PFSK-1 (cell line): ENCODE measurements around the gene CLCN4.

ENCODE experiments used
- FOXP2 ChIP-seq: optimal IDR thresholded peaks from 2 replicates; pipeline ENCODE3; 2011; ENCODE audit warnings: borderline replicate concordance, control low read depth, inconsistent platforms; ENCODE audit not compliant: insufficient read depth; ENCODE audit errors: extremely low read length, extremely low read depth
- POLR2AphosphoS5 ChIP-seq: IDR thresholded peaks from 2 replicates; pipeline ENCODE4 v1.6.1; 2012; ENCODE audit warnings: low read depth, mild to moderate bottlenecking, control low read depth, low read length, moderate library complexity
- REST ChIP-seq, 2 experiments: IDR thresholded peaks; 2 replicates each; pipeline versions ENCODE4 v1.6.1 to v1.8.0; 2011 to 2012; ENCODE audit warnings: low read depth in 2 of 2, low read length in 2 of 2, control low read depth in 1 of 2, inconsistent platforms in 1 of 2, mild to moderate bottlenecking in 1 of 2, moderate library complexity in 1 of 2; ENCODE audit not compliant: insufficient read depth in 1 of 2
- SIN3A ChIP-seq: IDR thresholded peaks from 2 replicates; pipeline ENCODE4 v1.6.1; 2012; ENCODE audit warnings: mild to moderate bottlenecking, low read length, moderate library complexity, borderline replicate concordance; ENCODE audit not compliant: insufficient read depth
- TAF1 ChIP-seq: IDR thresholded peaks from 2 replicates; pipeline ENCODE4 v1.6.1; 2012; ENCODE audit warnings: low read length, control low read depth, borderline replicate concordance; ENCODE audit not compliant: insufficient read depth

CLCN4 gene

GRCh38 chrX:10198254-10198653, 41.5 kb downstream of the CLCN4 start:
- TF ChIP-seq FOXP2 (no peak), REST (IDR thresholded peaks at IDR 0.05; ENCODE audit: insufficient read depth in 1 of 2, low read depth in 2 of 2, low read length in 2 of 2) (no peak), SIN3A (no peak), POLR2AphosphoS5 (no peak)

GRCh38 chrX:10199212-10199611, 42.4 kb downstream of the CLCN4 start:
- TF ChIP-seq POLR2AphosphoS5, result no peak
- no peak for TF ChIP-seq TAF1
- no peak for TF ChIP-seq FOXP2
- no peak for TF ChIP-seq REST (IDR thresholded peaks at IDR 0.05; ENCODE audit: insufficient read depth in 1 of 2, low read depth in 2 of 2, low read length in 2 of 2)
- no peak for TF ChIP-seq SIN3A

- TF ChIP-seq TAF1 (no peak), POLR2AphosphoS5 (no peak), REST (IDR thresholded peaks at IDR 0.05; ENCODE audit: insufficient read depth in 1 of 2, low read depth in 2 of 2, low read length in 2 of 2) (no peak), FOXP2 (no peak), SIN3A (no peak)
Observed at GRCh38 chrX:10203617-10204016, 46.8 kb downstream of the CLCN4 start.

GRCh38 chrX:10206317-10206716, 49.5 kb downstream of the CLCN4 start:
- TF ChIP-seq REST (IDR thresholded peaks at IDR 0.05; ENCODE audit: insufficient read depth in 1 of 2, low read depth in 2 of 2, low read length in 2 of 2), result no peak
- TF ChIP-seq SIN3A, result no peak
- TF ChIP-seq TAF1, result no peak
- TF ChIP-seq FOXP2, result no peak
- TF ChIP-seq POLR2AphosphoS5, result no peak

GRCh38 chrX:10208281-10208856, 51.6 kb downstream of the CLCN4 start:
- no peak for TF ChIP-seq REST (IDR thresholded peaks at IDR 0.05; ENCODE audit: insufficient read depth in 1 of 2, low read depth in 2 of 2, low read length in 2 of 2)
- no peak for TF ChIP-seq TAF1
- no peak for TF ChIP-seq FOXP2
- TF ChIP-seq SIN3A, result no peak
- no peak for TF ChIP-seq POLR2AphosphoS5
